Kidney epithelial cell (primary cell): Measurements from ENCODE around the gene CCDC120. TPM values are rescaled to one million over a fixed set of nuclear protein-coding genes. Genes with fewer than 3 reads are reported as not detected.

Source experiments
- DNase-seq: peaks from one replicate; pipeline ENCODE4 v3.0.0-alpha.2; 2010; ENCODE audit warnings: low read depth
- H3K27me3 ChIP-seq: 2 replicates; pipeline ENCODE4 v1.6.0; 2011; ENCODE audit warnings: low read length; ENCODE audit not compliant: control insufficient read depth, insufficient read depth
- H3K36me3 ChIP-seq: 2 replicates; pipeline ENCODE4 v1.5.1; 2011; ENCODE audit warnings: low read length; ENCODE audit not compliant: control insufficient read depth, insufficient read depth
- H3K4me3 ChIP-seq: 2 replicates; pipeline ENCODE4 v1.5.1; 2011; ENCODE audit warnings: low read depth, mild to moderate bottlenecking, control low read depth, low read length
- total RNA-seq: library from RNA; depleted of rRNA; stranded (reverse); fragments of >200 nt; gene quantifications from 2 replicates; pipeline ENCODE4 v1.2.3, GENCODE V29; 2015
- TF ChIP-seq, protein P1 (sequence below): IDR thresholded peaks from 2 replicates; pipeline ENCODE4 v1.5.1; 2011; ENCODE audit warnings: mild to moderate bottlenecking, moderate library complexity, low read length, control low read depth, inconsistent platforms; ENCODE audit not compliant: insufficient read depth, poor library complexity, severe bottlenecking

CCDC120 gene
- total RNA-seq, 1 donor from 2014 or later = 6.4 TPM

DNA sequence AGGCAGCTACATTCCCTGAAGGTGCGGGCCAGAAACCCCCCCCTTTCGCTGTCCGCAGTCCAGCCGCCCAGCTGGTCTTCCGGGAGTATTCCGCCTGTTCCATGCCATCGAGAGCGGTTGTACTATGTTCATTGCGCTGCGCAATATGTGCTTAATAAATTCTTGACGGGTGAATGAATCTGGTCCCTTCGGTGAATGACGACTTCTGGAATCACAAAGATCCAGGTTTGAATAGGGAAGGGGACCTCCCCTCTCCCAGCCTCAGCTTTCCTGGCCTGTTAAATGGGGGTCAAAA is 14.9 kb upstream of the CCDC120 start:
- Histone ChIP-seq H3K27me3 (no peaks in the 10 kb centered on the region), H3K36me3 (no peaks in the 10 kb centered on the region), H3K4me3 (peak overlapping the region; percentile 23)
- no peak for DNase-seq
- TF ChIP-seq, protein P1, sequence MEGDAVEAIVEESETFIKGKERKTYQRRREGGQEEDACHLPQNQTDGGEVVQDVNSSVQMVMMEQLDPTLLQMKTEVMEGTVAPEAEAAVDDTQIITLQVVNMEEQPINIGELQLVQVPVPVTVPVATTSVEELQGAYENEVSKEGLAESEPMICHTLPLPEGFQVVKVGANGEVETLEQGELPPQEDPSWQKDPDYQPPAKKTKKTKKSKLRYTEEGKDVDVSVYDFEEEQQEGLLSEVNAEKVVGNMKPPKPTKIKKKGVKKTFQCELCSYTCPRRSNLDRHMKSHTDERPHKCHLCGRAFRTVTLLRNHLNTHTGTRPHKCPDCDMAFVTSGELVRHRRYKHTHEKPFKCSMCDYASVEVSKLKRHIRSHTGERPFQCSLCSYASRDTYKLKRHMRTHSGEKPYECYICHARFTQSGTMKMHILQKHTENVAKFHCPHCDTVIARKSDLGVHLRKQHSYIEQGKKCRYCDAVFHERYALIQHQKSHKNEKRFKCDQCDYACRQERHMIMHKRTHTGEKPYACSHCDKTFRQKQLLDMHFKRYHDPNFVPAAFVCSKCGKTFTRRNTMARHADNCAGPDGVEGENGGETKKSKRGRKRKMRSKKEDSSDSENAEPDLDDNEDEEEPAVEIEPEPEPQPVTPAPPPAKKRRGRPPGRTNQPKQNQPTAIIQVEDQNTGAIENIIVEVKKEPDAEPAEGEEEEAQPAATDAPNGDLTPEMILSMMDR = no peak

DNA sequence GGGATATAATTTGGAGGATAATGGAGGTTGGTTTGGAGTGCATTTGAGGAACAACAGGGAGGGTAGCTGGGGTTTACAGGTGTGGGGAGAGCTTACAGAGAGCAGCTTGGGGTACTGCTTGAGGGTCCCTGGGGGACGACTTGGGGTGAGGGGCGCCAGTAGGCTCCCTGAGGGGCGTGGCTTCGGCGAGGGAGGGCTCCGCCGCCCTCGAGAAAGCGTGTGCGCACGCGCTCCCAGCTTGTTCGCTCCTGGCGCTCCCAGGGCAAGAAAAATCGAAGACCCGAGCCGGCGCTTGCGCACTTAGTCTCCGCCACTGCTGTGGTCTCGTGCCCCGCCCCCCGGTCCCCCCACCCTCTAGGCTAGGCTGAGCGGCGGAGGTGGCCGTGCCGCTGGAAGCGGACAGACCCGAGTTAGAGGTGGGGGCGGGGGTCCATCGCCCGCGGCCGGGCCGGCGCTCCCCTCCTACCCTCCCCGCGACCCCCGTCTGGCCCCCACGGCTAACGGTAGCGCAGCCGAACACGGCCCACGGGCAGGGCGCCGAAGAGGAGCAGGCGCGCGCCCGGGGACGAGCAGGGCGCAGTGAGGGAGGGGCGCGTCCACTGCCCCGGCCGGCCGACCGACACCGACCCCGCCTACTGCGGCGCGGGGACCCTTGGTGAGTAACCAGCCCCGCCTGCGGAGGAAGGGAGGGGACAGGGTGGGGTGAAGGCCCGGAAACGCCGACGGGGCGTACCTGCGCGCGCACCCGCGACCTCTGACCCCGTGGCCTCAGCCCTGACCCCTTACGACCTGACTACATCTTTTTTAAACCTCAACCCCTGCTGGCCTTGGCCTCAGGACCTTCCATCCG is 5.4 kb upstream of the CCDC120 start:
- TF ChIP-seq, protein P1 = no peak
- Histone ChIP-seq H3K27me3 (no peaks in the 10 kb centered on the region), H3K4me3 (peak overlapping the region; percentile 55), H3K36me3 (no peaks in the 10 kb centered on the region)
- DNase-seq = no peak

DNA sequence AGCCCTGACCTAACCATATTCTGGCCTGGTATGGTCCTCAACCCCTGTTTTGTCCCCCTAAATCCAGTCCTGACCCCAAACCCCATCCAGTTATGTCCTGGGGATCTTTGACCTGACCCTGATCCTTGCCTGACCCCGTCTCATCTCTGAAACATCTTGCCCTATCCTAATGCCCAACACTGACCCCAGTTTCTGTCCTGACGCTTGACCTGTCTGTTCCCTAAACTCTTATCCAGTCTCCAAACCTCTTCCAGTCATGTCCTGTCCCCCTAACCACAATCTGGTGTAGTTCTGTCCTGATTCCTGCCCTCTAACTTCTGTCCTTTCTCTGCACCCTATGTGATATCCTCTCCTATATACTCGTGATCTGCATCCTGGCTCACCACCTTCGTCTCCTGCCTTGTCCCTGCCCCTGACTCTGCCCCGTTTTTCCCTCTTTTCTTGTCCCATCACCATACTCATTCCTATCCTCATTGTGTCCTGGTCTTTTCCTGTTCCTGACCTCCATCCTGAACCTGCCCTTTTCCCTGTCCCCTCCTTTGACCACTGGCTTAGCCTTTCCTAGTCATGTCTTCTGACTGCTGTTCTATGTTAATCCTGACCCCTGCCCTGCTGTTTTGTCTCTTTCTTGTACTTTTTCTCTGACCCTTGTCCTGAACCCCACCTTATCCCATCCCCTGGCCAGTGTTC is 4.6 kb upstream of the CCDC120 start:
- no peak for DNase-seq
- Histone ChIP-seq H3K27me3 (no peaks in the 10 kb centered on the region), H3K36me3 (no peaks in the 10 kb centered on the region), H3K4me3 (peak overlapping the region; percentile 55)
- TF ChIP-seq, protein P1 = no peak

DNA sequence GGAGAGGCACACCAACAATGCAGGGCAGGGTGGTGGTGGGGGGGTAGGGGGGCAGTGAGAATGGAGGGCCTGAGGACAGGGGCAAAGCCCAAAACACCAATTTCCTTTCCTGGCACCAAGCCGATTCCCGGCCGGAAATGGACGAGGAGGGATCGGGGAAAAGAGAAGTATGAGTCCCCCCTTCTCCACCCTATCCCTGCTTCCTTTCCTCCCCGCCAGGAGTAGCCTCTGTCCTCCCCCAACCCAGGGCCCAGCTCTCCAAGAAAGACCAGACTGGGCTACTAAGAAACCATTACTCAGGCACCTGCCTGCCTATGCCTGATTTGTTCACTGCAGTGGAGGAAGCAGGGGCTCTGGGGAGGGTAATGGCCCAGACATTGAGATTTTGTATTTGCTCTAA is 402 bp downstream of the CCDC120 start:
- DNase-seq = no peak
- H3K27me3 ChIP-seq = no peaks in the 10 kb centered on the region
- TF ChIP-seq, protein P1 = no peak
- H3K4me3 ChIP-seq = peak overlapping the region; percentile 46
- no peaks in the 10 kb centered on the region for H3K36me3 ChIP-seq

DNA sequence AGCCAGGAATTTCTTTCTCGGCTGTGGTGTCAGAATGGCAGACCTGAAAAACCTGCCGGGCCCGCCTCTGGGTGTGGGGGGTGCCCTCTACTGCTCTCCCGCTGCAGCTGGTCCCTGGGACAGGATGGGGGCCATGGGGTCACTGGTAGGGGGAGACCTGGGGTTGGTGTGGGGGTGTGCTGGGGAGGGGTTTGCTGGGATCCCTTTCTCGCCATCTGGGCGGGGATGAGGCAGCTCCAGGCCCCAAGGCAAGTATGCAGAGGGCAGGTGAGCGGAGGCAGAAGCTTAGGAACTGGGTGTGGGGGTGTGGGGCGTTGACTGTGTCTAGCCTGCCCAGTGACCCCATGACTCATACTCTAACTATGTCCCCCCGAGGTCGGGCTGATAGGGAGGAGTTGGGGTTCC is 884 bp downstream of the CCDC120 start:
- no peak for DNase-seq
- TF ChIP-seq, protein P1 = no peak
- Histone ChIP-seq H3K4me3 (peak overlapping the region; percentile 46), H3K27me3 (no peaks in the 10 kb centered on the region), H3K36me3 (peaks cover 1% of the 10 kb centered on the region)

DNA sequence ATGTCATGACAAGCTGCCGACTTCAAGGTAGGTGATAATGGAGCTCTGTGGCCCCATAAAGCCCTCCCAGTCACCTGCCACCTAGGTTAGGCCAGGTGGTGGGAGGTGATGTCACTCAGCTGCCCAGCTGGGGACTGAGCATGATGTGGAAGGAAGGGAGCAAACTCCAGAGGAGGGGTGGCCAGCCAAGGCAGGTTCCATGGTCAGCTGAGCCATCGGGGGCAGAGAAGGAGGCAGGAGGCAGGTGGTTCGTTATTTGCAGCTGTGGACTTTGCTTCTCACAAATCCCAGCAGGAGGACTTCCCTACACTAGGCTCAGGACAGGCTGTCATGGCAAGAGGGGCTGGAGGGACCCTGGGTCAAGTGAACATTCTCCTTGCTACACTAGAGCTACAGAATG is 2.1 kb downstream of the CCDC120 start:
- no peaks in the 10 kb centered on the region for H3K27me3 ChIP-seq
- DNase-seq = no peak
- TF ChIP-seq, protein P1 = no peak
- H3K36me3 ChIP-seq = peaks cover 1% of the 10 kb centered on the region
- no peak overlapping the region for H3K4me3 ChIP-seq
